OCI-M2 (cell line): ENCODE measurements around the gene TNNI2.

Experiments
- DNase-seq: peaks from one replicate; lab custom pipeline; 2025; ENCODE audit not compliant: unreplicated experiment; lab: John Stamatoyannopoulos, UW

Gene TNNI2

GRCh38 chr11:1858154-1858553, 19.4 kb downstream of the TNNI2 start:
- DNase-seq, result no peak

- DNase-seq, result no peak
Measured at GRCh38 chr11:1858576-1858975, 19.8 kb downstream of the TNNI2 start.

GRCh38 chr11:1859004-1859403, 20.2 kb downstream of the TNNI2 start:
- DNase-seq, result no peak

- no peak for DNase-seq
Measured at GRCh38 chr11:1860108-1860507, 21.3 kb downstream of the TNNI2 start.

GRCh38 chr11:1861435-1862411, 22.9 kb downstream of the TNNI2 start:
- DNase-seq, result no peak

- DNase-seq, result no peak
Measured at GRCh38 chr11:1862588-1863351, 24.0 kb downstream of the TNNI2 start.

- DNase-seq, result no peak
Measured at GRCh38 chr11:1863352-1864216, 24.8 kb downstream of the TNNI2 start.

GRCh38 chr11:1864231-1864630, 25.4 kb downstream of the TNNI2 start:
- no peak for DNase-seq

GRCh38 chr11:1864831-1865665, 26.3 kb downstream of the TNNI2 start:
- DNase-seq, result no peak

GRCh38 chr11:1866226-1866625, 27.4 kb downstream of the TNNI2 start:
- DNase-seq, result no peak

GRCh38 chr11:1866776-1867175, 28.0 kb downstream of the TNNI2 start:
- no peak for DNase-seq

GRCh38 chr11:1867381-1867780, 28.6 kb downstream of the TNNI2 start:
- no peak for DNase-seq

GRCh38 chr11:1868056-1868635, 29.4 kb downstream of the TNNI2 start:
- no peak for DNase-seq

- DNase-seq, result no peak
Measured at GRCh38 chr11:1868636-1869291, 30.0 kb downstream of the TNNI2 start.

- DNase-seq, result no peak
Measured at GRCh38 chr11:1869427-1870325, 30.9 kb downstream of the TNNI2 start.

GRCh38 chr11:1870326-1870696, 31.5 kb downstream of the TNNI2 start:
- DNase-seq, result no peak

GRCh38 chr11:1870721-1871466, 32.1 kb downstream of the TNNI2 start:
- no peak for DNase-seq

GRCh38 chr11:1871531-1871930, 32.8 kb downstream of the TNNI2 start:
- DNase-seq, result no peak
